ENCODE measurements around the gene IFI30. TPM values are rescaled to one million over a fixed set of nuclear protein-coding genes. Genes with fewer than 3 reads are reported as not detected.

IFI30 gene
- total RNA-seq, 1 donor from 2014 or later = 43.7 TPM

- intact Hi-C loops (cut with DNase I) = no loop called here
- peak overlapping the region in 1 of 2 donors; percentile 64 for H3K4me3 ChIP-seq
- no peak overlapping the region for H3K27ac ChIP-seq
Observed at GRCh38 chr19:18174983-18175382, 1.4 kb downstream of the IFI30 start.

GRCh38 chr19:18176367-18177310 lies 3.0 kb downstream of the IFI30 start:
- peak in 1 of 2 donors; percentile 74 for DNase-seq (ENCODE audit: extremely low spot score in 2 of 2)
- Histone ChIP-seq H3K4me1 (peaks cover 16% of the 10 kb centered on the region), H3K27ac (no peak overlapping the region), H3K27me3 (no peaks in the 10 kb centered on the region), H3K36me3 (no peaks in the 10 kb centered on the region), H3K4me3 (no peak overlapping the region), H3K9me3 (no peaks in the 10 kb centered on the region)
- TF ChIP-seq, protein P1, sequence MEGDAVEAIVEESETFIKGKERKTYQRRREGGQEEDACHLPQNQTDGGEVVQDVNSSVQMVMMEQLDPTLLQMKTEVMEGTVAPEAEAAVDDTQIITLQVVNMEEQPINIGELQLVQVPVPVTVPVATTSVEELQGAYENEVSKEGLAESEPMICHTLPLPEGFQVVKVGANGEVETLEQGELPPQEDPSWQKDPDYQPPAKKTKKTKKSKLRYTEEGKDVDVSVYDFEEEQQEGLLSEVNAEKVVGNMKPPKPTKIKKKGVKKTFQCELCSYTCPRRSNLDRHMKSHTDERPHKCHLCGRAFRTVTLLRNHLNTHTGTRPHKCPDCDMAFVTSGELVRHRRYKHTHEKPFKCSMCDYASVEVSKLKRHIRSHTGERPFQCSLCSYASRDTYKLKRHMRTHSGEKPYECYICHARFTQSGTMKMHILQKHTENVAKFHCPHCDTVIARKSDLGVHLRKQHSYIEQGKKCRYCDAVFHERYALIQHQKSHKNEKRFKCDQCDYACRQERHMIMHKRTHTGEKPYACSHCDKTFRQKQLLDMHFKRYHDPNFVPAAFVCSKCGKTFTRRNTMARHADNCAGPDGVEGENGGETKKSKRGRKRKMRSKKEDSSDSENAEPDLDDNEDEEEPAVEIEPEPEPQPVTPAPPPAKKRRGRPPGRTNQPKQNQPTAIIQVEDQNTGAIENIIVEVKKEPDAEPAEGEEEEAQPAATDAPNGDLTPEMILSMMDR (IDR thresholded peaks at IDR 0.05) = no peak
- no peak for TF ChIP-seq POLR2AphosphoS5 (IDR thresholded peaks at IDR 0.05; ENCODE audit: insufficient read depth in 1 of 2, low read depth in 1 of 2)
- no peak for TF ChIP-seq POLR2A (IDR thresholded peaks at IDR 0.05)
- intact Hi-C loops (cut with DNase I) = no loop called here

More at GRCh38 chr19:18174983-18175382, 1.4 kb downstream of the IFI30 start:
- Histone ChIP-seq H3K36me3 (no peaks in the 10 kb centered on the region), H3K27me3 (no peaks in the 10 kb centered on the region), H3K9me3 (no peaks in the 10 kb centered on the region), H3K4me1 (peaks cover 16% of the 10 kb centered on the region)
- DNase-seq (ENCODE audit: extremely low spot score in 2 of 2) = no peak
- TF ChIP-seq, protein P1 (IDR thresholded peaks at IDR 0.05) = no peak
- TF ChIP-seq POLR2A (IDR thresholded peaks at IDR 0.05) = no peak
- TF ChIP-seq POLR2AphosphoS5 (IDR thresholded peaks at IDR 0.05; ENCODE audit: insufficient read depth in 1 of 2, low read depth in 1 of 2) = no peak

DNA sequence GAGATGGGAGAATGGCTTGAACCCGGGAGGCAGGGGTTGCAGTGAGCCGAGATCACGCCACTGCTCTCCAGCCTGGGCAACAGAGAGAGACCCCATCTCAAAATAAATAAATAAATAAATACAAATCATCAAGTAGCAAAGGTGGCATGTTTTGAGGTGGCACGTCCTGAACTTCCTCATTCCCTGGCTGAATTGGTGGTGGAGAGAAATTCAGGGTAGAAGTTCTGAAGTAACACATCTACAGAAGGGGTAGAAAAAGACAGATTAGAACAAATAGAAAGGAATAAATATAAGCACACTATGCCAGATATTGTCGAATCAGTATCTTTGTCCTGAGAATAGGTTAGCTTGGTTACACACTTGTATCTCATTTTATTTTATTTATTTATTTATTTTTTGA lies 6.3 kb downstream of the IFI30 start:
- H3K27me3 ChIP-seq = no peaks in the 10 kb centered on the region
- TF ChIP-seq, protein P1 (IDR thresholded peaks at IDR 0.05) = no peak
- no peak for TF ChIP-seq POLR2A (IDR thresholded peaks at IDR 0.05)
- no peak for TF ChIP-seq POLR2AphosphoS5 (IDR thresholded peaks at IDR 0.05; ENCODE audit: insufficient read depth in 1 of 2, low read depth in 1 of 2)
- intact Hi-C loops (cut with DNase I) = no loop called here
- no peaks in the 10 kb centered on the region for H3K9me3 ChIP-seq
- H3K36me3 ChIP-seq = no peaks in the 10 kb centered on the region
- peaks cover under 1% of the 10 kb centered on the region for H3K4me1 ChIP-seq
- no peak for DNase-seq (ENCODE audit: extremely low spot score in 2 of 2)
- H3K27ac ChIP-seq = no peak overlapping the region
- H3K4me3 ChIP-seq = no peak overlapping the region

DNA sequence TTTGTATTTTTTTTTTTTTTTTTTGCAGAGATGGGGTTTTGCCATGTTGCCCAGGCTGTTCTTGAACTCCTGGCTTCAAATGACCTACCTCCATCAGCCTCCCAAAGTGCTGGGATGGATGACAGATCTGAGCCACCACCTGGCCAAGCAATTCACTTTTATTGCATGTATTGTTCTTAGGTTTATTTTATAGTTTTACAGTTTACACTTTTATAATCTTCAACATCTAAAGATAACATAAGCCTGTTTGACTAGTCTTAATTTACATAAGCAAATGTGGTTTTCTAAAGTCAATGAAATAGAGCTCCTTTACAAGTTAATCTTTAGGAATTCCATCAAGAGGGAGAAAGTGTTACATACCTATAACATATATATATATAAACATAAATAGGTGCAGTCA lies 9.9 kb downstream of the IFI30 start:
- no peaks in the 10 kb centered on the region for H3K27me3 ChIP-seq
- intact Hi-C loops (cut with DNase I) = no loop called here
- H3K4me1 ChIP-seq = no peaks in the 10 kb centered on the region
- H3K9me3 ChIP-seq = no peaks in the 10 kb centered on the region
- no peak for TF ChIP-seq POLR2A (IDR thresholded peaks at IDR 0.05)
- TF ChIP-seq, protein P1 (IDR thresholded peaks at IDR 0.05) = no peak
- no peak for TF ChIP-seq POLR2AphosphoS5 (IDR thresholded peaks at IDR 0.05; ENCODE audit: insufficient read depth in 1 of 2, low read depth in 1 of 2)
- H3K4me3 ChIP-seq = no peak overlapping the region
- H3K27ac ChIP-seq = no peak overlapping the region
- H3K36me3 ChIP-seq = no peaks in the 10 kb centered on the region
- no peak for DNase-seq (ENCODE audit: extremely low spot score in 2 of 2)

- no peaks in the 10 kb centered on the region for H3K27me3 ChIP-seq
- DNase-seq (ENCODE audit: extremely low spot score in 2 of 2) = no peak
- H3K27ac ChIP-seq = no peak overlapping the region
- H3K4me1 ChIP-seq = no peaks in the 10 kb centered on the region
- no peaks in the 10 kb centered on the region for H3K36me3 ChIP-seq
- intact Hi-C loops (cut with DNase I) = no loop called here
- H3K9me3 ChIP-seq = no peaks in the 10 kb centered on the region
- H3K4me3 ChIP-seq = no peak overlapping the region
- TF ChIP-seq POLR2AphosphoS5 (IDR thresholded peaks at IDR 0.05; ENCODE audit: insufficient read depth in 1 of 2, low read depth in 1 of 2) (no peak), POLR2A (IDR thresholded peaks at IDR 0.05) (no peak)
- TF ChIP-seq, protein P1 (IDR thresholded peaks at IDR 0.05) = no peak
Observed at GRCh38 chr19:18185538-18185937, 11.9 kb downstream of the IFI30 start.
